IMR-90 (cell line): ENCODE data around the gene PIWIL4. TPM values are rescaled to one million over a fixed set of nuclear protein-coding genes. Genes with fewer than 3 reads are reported as not detected.

Experiments used
- ATAC-seq: fragments of 200-7000 bp; cut with Tn5 transposase; 2 replicates; pipeline ENCODE4 v1.9.1; 2020; ENCODE audit warnings: low read depth, mild to moderate bottlenecking, moderate library complexity
- BruUV-seq: library from RNA; stranded (reverse); fragments of 400-500 nt; replicated peaks from 2 replicates; lab custom pipeline; 2021; lab: Mats Ljungman, UMichigan
- CTCF ChIA-PET: fragments of 300-600 bp; formaldehyde crosslinking; extraction: SDS; loops from one replicate; lab custom pipeline; 2021; ENCODE audit warnings: antibody characterized with exemption; lab: Yijun Ruan, JAX
- POLR2A ChIA-PET: fragments of 300-600 bp; sonication (Branson Sonifier 250); formaldehyde crosslinking; loops from one replicate; lab custom pipeline; 2022; ENCODE audit warnings: antibody characterized with exemption; ENCODE audit not compliant: unreplicated experiment; lab: Charles Lee
- DNase-seq: peaks from one replicate; pipeline ENCODE4 v3.0.0; 2013
- H2AFZ ChIP-seq: replicated peaks from 2 replicates; pipeline ENCODE3; 2013; ENCODE audit warnings: low read length, mild to moderate bottlenecking; ENCODE audit not compliant: poor library complexity
- H2AK5ac ChIP-seq: 2 replicates; pipeline ENCODE4 v1.6.1; 2013; ENCODE audit warnings: low read depth, low read length, inconsistent platforms
- H2AK9ac ChIP-seq: replicated peaks from 2 replicates; pipeline ENCODE3; 2013; ENCODE audit warnings: mild to moderate bottlenecking, low read depth, low read length, moderate library complexity; ENCODE audit not compliant: poor library complexity
- H2BK120ac ChIP-seq: 2 replicates; pipeline ENCODE4 v1.6.1; 2013; ENCODE audit warnings: low read depth, low read length, inconsistent platforms
- H2BK15ac ChIP-seq: 3 replicates; pipeline ENCODE4 v1.6.1; 2013; ENCODE audit warnings: low read depth, low read length, inconsistent platforms
- H2BK20ac ChIP-seq: 2 replicates; pipeline ENCODE4 v1.6.1; 2013; ENCODE audit warnings: low read depth, mild to moderate bottlenecking, inconsistent platforms, low read length, moderate library complexity
- H2BK5ac ChIP-seq: 2 replicates; pipeline ENCODE4 v1.6.1; 2013; ENCODE audit warnings: mild to moderate bottlenecking, low read depth, low read length, inconsistent platforms; ENCODE audit not compliant: poor library complexity, severe bottlenecking
- H3K14ac ChIP-seq: replicated peaks from 2 replicates; pipeline ENCODE4 v1.6.1; 2013; ENCODE audit warnings: low read depth, low read length, inconsistent platforms
- H3K18ac ChIP-seq: 2 replicates; pipeline ENCODE4 v1.6.1; 2013; ENCODE audit warnings: low read depth, low read length, control low read depth
- H3K23ac ChIP-seq: 2 replicates; pipeline ENCODE4 v1.6.1; 2013; ENCODE audit warnings: low read depth, low read length, inconsistent platforms
- H3K27ac ChIP-seq: 2 replicates; pipeline ENCODE4 v1.5.1; 2013; ENCODE audit warnings: mild to moderate bottlenecking, control low read depth, low read length; ENCODE audit not compliant: insufficient read depth
- H3K27me3 ChIP-seq: 2 replicates; pipeline ENCODE4 v1.6.1; 2013; ENCODE audit warnings: low read length; ENCODE audit not compliant: control insufficient read depth, insufficient read depth
- H3K36me3 ChIP-seq: 2 replicates; pipeline ENCODE4 v1.6.1; 2013; ENCODE audit warnings: low read length, mixed read lengths; ENCODE audit not compliant: control insufficient read depth, insufficient read depth
- H3K4ac ChIP-seq: 2 replicates; pipeline ENCODE4 v1.6.1; 2013; ENCODE audit warnings: low read depth, low read length, inconsistent platforms
- H3K4me1 ChIP-seq: 2 replicates; pipeline ENCODE4 v1.6.1; 2013; ENCODE audit warnings: low read length, mixed read lengths; ENCODE audit not compliant: control insufficient read depth, insufficient read depth
- H3K4me2 ChIP-seq: 2 replicates; pipeline ENCODE4 v1.6.1; 2013; ENCODE audit warnings: low read depth, mild to moderate bottlenecking, control low read depth, low read length, moderate library complexity
- H3K4me3 ChIP-seq: 2 replicates; pipeline ENCODE4 v1.5.1; 2013; ENCODE audit warnings: low read depth, mild to moderate bottlenecking, control low read depth, low read length, moderate library complexity; ENCODE audit not compliant: insufficient read depth
- H3K56ac ChIP-seq: 2 replicates; pipeline ENCODE4 v1.6.1; 2013; ENCODE audit warnings: low read length, inconsistent platforms; ENCODE audit not compliant: insufficient read depth; ENCODE audit errors: extremely low read depth
- H3K79me1 ChIP-seq, 2 experiments: 2 replicates each; pipeline ENCODE4 v1.6.1; 2013; ENCODE audit warnings: low read length in 2 of 2, inconsistent platforms in 1 of 2, low read depth in 1 of 2
- H3K9ac ChIP-seq: 2 replicates; pipeline ENCODE4 v1.6.1; 2013; ENCODE audit warnings: low read depth, low read length, control low read depth
- H3K9me1 ChIP-seq: 2 replicates; pipeline ENCODE4 v1.6.1; 2013; ENCODE audit warnings: low read length, inconsistent platforms; ENCODE audit not compliant: insufficient read depth
- H3K9me3 ChIP-seq: 2 replicates; pipeline ENCODE4 v1.6.1; 2013; ENCODE audit warnings: low read length; ENCODE audit not compliant: control insufficient read depth, insufficient read depth
- H4K20me1 ChIP-seq: 2 replicates; pipeline ENCODE4 v1.6.1; 2013; ENCODE audit warnings: low read length, inconsistent platforms; ENCODE audit not compliant: insufficient read depth
- H4K5ac ChIP-seq: 2 replicates; pipeline ENCODE4 v1.6.1; 2013; ENCODE audit warnings: mild to moderate bottlenecking, low read depth, low read length, control low read depth
- H4K8ac ChIP-seq, 2 experiments: 2 replicates each; pipeline ENCODE4 v1.6.1; 2013; ENCODE audit warnings: low read depth in 2 of 2, low read length in 2 of 2, control low read depth in 1 of 2, inconsistent platforms in 1 of 2
- H4K91ac ChIP-seq: 2 replicates; pipeline ENCODE4 v1.6.1; 2013; ENCODE audit warnings: low read depth, low read length, inconsistent platforms; ENCODE audit not compliant: insufficient read depth
- BHLHE40 ChIP-seq: fragments of 150-350 bp; IDR thresholded peaks from 2 replicates; pipeline ENCODE4 v1.6.1; 2016; ENCODE audit warnings: mild to moderate bottlenecking, low read depth, low read length
- CHD1 ChIP-seq: IDR thresholded peaks from 2 replicates; pipeline ENCODE4 v1.6.1; 2012; ENCODE audit warnings: low read depth, low read length, improper control_type of control experiment
- FOS ChIP-seq: fragments of 150-350 bp; IDR thresholded peaks from 2 replicates; pipeline ENCODE4 v1.6.1; 2016; ENCODE audit warnings: low read depth, low read length
- MAFK ChIP-seq: IDR thresholded peaks from 2 replicates; pipeline ENCODE4 v1.6.1; 2012; ENCODE audit warnings: low read depth, low read length, improper control_type of control experiment
- MAZ ChIP-seq: IDR thresholded peaks from 2 replicates; pipeline ENCODE4 v1.6.1; 2012; ENCODE audit warnings: low read depth, mild to moderate bottlenecking, low read length, improper control_type of control experiment, moderate library complexity, borderline replicate concordance
- MXI1 ChIP-seq: IDR thresholded peaks from 2 replicates; pipeline ENCODE4 v1.6.1; 2012; ENCODE audit warnings: low read depth, mild to moderate bottlenecking, low read length, moderate library complexity, borderline replicate concordance
- RAD21 ChIP-seq: IDR thresholded peaks from 2 replicates; pipeline ENCODE4 v1.6.1; 2012; ENCODE audit warnings: low read length, improper control_type of control experiment
- RFX5 ChIP-seq: IDR thresholded peaks from 2 replicates; pipeline ENCODE4 v1.8.0; 2012; ENCODE audit warnings: low read depth, mild to moderate bottlenecking, low read length, moderate library complexity
- USF2 ChIP-seq: fragments of 150-350 bp; IDR thresholded peaks from 2 replicates; pipeline ENCODE4 v1.6.1; 2017; ENCODE audit warnings: mild to moderate bottlenecking, antibody characterized with exemption, low read length, low read depth
- WGBS, 2 experiments: methylation state at CpG; one replicate each; pipeline versions ENCODE4 v1.1.5 to v1.1.7; 2013; ENCODE audit warnings: missing lambda C conversion rate in 2 of 2; ENCODE audit not compliant: insufficient read length in 1 of 2; ENCODE audit errors: extremely low coverage in 2 of 2; 5-methylcytosine and 5-hydroxymethylcytosine counted together
- dilution Hi-C: fragments of 300-500 bp; cut with HindIII; formaldehyde crosslinking; loops from one replicate; pipeline ENCODE4 v1.14.3; 2018; ENCODE audit warnings: low sequenced_read_pairs; ENCODE audit not compliant: unreplicated experiment
- in situ Hi-C: fragments of 300-500 bp; cut with MboI; formaldehyde crosslinking; loops from 3 replicates; pipeline ENCODE4 v1.14.3; 2019; ENCODE audit warnings: low sequenced_read_pairs, inconsistent platforms, mixed read lengths
- intact Hi-C: fragments of 100-400 bp; cut with micrococcal nuclease; formaldehyde crosslinking; loops from 2 replicates; pipeline ENCODE4 v1.10.0; 2022
- polyA plus RNA-seq, 3 experiments: library from polyadenylated mRNA; depleted of rRNA; stranded (reverse); fragments of >200 nt; gene quantifications; 2 replicates each; pipeline ENCODE4 v1.2.3, GENCODE V29; 2012; ENCODE audit warnings: low replicate concordance in 1 of 3
- total RNA-seq: library from RNA; depleted of rRNA; stranded (reverse); fragments of >200 nt; gene quantifications from 2 replicates; pipeline ENCODE4 v1.2.3, GENCODE V29; 2012

PIWIL4 gene
- total and polyA plus RNA-seq, 2 of the 4 experiments (the other 2 are of a cell fraction) = 0.72 to 1.3 TPM

DNA sequence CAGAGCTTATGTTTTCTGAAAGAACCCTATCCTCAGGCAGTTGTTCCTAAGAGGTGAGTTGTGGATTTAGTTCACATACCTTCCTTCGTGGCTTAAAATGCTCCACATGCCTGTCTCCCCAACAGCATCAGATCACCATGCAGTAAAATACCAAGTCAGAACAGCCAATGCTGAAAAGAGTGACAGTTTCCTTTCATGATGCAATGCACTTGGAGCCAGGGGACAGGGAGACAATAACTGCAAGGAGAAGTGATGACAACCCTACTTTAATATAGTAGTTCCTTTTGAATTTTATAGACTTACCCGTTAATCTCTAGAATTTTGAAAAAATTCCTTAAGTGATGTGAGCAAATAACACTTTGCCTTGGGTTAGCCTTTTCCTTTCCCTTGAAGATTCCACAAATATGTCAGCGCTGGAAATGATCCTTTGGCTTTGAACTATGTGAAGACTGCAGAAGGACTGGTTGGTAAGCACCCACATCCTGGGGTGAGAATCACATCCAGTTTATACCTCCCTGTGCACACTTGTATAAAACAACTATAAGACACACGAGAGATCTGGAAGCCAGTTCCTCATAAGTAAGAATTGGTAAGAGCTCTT, 71.2 kb downstream of the PIWIL4 start:
- H3K4me2 ChIP-seq = peak overlapping the region; percentile 74
- intact Hi-C loops (no loop called here), in situ Hi-C loops (no loop called here), dilution Hi-C loops (no loop called here)
- H3K56ac ChIP-seq = no peak overlapping the region
- TF ChIP-seq MXI1 (no peak), FOS (no peak), RFX5 (no peak), USF2 (no peak), BHLHE40 (no peak), RAD21 (no peak), MAFK (no peak), MAZ (no peak), CHD1 (no peak)
- DNase-seq (no peak), ATAC-seq (peak; percentile 56)
- peak overlapping the region; percentile 46 for H4K91ac ChIP-seq
- WGBS, 2 experiments = no CpG with 5 or more reads among the region's 4 CpGs
- peak overlapping the region; percentile 61; the same call in 1 of the 2 replicates for H3K27ac ChIP-seq
- H3K9me1 ChIP-seq = peaks cover 4% of the 10 kb centered on the region; the same call in 1 of the 2 replicates
- no TSS peak for BruUV-seq
- H4K20me1 ChIP-seq = no peaks in the 10 kb centered on the region
- H2BK120ac ChIP-seq = peak overlapping the region; percentile 60
- POLR2A ChIA-PET = no interaction called here
- peak overlapping the region; percentile 27; the same call in 1 of the 2 replicates for H3K9ac ChIP-seq
- peaks cover 8% of the 10 kb centered on the region for H3K4me1 ChIP-seq
- no peak overlapping the region for H2AK9ac ChIP-seq
- peak overlapping the region; percentile 48; the same call in 1 of the 2 replicates for H3K4ac ChIP-seq
- H2AK5ac ChIP-seq = no peak overlapping the region
- H3K4me3 ChIP-seq = no peak overlapping the region
- H3K14ac ChIP-seq = peak overlapping the region; percentile 73
- H4K8ac ChIP-seq = peak overlapping the region; percentile 56 to 93
- peak overlapping the region; percentile 89 for H4K5ac ChIP-seq
- H2AFZ ChIP-seq = peak overlapping the region; percentile 69
- H3K18ac ChIP-seq = peak overlapping the region; percentile 98
- CTCF ChIA-PET = interaction anchor here (1.1 kb wide), 1 partner anchor 15 kb away, joined by 3 read pairs; no protein-coding TSS in a partner anchor
- no peaks in the 10 kb centered on the region for H3K27me3 ChIP-seq
- H3K9me3 ChIP-seq = no peaks in the 10 kb centered on the region
- peak overlapping the region; percentile 56 for H3K23ac ChIP-seq
- H3K79me1 ChIP-seq = no peaks in the 10 kb centered on the region
- peak overlapping the region; percentile 7; the same call in 1 of the 3 replicates for H2BK15ac ChIP-seq
- H3K36me3 ChIP-seq = no peaks in the 10 kb centered on the region
- peak overlapping the region; percentile 38; the same call in 1 of the 2 replicates for H2BK20ac ChIP-seq
- peak overlapping the region; percentile 53 for H2BK5ac ChIP-seq
